ENCODE results near the gene CCDC57.

- TF ChIP-seq CTCF (IDR thresholded peaks at IDR 0.05; ENCODE audit: borderline replicate concordance, extremely low read depth, low read length, poor library complexity, severe bottlenecking) (no peak), EZH2 (IDR thresholded peaks at IDR 0.05; ENCODE audit: borderline replicate concordance, low read depth, low read length, severe bottlenecking) (no peak)
Measured at GRCh38 chr17:82143333-82143732, 69.3 kb downstream of the CCDC57 start.
